Putamen (tissue), 1 donor: ENCODE results near the gene STPG2.

Experiments
- DNase-seq: peaks from one replicate; pipeline ENCODE4 v3.0.0-alpha.2; 2016; ENCODE audit warnings: low spot score

Gene STPG2

GRCh38 chr4:98143001-98143899 is at the start of gene STPG2:
Gene STPG2, minus strand, starts transcription at chr4:98143476.
- DNase-seq, result peak; percentile 95

DNA sequence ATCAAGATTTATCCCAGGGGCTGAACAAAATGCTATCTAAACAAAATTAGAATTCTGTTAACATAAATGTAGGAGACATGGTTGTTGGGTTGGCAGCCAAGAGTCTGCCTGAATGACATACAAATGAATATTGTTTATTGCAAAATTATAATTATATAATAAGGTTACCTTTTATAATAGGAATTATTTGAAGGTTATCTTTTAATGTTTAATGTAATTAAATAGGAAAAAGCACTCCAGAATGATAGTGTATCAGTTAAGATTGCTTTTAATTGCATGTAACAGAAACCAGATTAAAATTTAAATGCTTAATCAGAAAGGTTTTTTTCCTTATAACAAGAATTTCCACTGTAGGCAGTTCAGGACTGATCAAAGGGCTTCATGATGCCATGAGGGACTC is 42.0 kb upstream of the STPG2 start:
- no peak for DNase-seq

GRCh38 chr4:98181809-98182208 is 38.5 kb upstream of the STPG2 start:
- no peak for DNase-seq

DNA sequence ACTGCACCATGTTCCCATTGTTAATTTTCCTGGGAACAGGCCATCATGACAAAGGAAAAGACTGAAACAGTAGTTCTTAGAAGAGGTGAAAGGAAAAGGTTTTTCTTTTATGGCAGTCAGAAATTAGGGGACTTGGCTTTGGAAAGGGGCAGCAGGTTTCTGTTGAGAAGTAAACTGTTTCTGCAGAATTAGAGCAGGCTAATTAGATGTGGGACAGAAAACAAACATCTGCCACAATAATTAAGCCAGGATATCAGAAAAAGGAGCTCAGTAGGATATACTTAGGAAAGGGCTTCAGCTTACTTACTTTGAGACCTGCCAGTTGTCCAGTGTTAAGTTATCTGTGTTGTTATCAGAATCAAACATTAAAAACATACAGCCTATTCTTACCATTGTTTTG is 36.7 kb upstream of the STPG2 start:
- DNase-seq, result no peak

GRCh38 chr4:98176531-98176930 is 33.3 kb upstream of the STPG2 start:
- no peak for DNase-seq

DNA sequence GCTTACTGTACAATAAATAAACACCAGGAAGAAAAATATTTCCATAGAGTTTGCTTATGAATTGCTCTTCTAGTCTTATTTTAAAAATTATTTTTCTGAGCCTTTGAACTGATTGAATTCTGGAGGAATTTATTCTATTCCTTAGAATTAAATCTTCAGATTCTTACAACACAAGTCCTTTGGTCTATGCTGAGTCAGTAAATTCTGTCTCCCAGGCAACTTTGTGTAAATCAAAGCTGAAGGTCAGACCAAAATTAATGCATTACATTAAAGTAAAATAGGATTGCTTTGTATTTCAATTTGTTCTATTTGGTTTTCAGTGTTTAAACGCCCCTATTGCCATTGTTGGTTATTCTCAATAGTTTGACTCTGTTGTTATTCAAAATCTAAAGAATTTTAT is 26.8 kb upstream of the STPG2 start:
- DNase-seq, result no peak

DNA sequence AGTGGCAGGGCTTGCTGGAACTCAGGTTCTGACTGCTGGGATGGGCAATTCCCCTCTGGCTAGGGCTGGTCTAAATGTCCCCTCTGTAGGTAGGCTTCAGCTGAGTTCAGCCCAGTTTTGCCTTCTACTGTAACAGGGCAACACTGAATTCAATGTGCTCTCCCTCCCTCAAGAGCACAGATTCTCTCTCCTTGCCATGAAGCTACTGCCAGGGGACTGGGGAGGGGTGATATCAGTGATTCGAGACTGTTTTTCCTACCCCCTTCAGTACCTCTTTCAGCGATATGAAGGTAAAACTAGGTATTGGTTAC is 23.4 kb upstream of the STPG2 start:
- no peak for DNase-seq

DNA sequence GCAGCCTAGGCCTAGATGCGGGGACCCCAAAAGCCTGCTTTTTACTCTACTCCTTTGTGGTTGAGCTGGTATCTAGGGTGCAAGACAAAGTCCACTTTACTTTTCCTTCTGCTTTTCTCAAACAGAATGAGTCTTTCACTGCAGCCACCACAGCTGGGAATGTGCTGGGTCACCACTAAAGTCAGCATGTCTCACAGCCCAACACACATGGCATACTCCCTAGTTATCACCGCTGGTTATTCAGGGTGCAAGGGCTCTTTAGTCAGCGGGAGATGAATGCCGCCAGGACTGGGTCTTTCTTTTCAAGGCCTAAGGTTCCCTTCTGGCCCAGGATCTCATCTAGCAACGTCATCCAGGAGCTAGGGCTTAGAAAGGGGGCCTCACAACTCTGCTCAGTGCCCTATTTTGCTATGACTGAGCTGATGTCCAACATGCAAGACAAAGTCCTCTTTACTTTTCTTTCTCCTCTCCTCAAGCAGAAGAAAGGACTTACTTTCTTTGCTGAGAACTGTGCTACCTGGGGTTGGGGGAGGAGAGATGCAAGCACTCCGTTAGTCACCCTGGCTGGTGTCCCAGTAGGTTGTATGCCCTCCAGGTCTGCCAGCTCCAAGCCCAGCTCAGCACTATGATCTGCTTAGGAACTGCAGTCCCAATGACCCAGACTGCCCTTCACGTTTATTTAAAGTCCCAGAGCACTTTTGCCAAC is 22.9 kb upstream of the STPG2 start:
- no peak for DNase-seq

- DNase-seq, result no peak
These were observed 19.4 kb upstream of the STPG2 start for GRCh38 chr4:98162696-98163095.

GRCh38 chr4:98151145-98151924 is 8.1 kb upstream of the STPG2 start:
- DNase-seq, result no peak

- no peak for DNase-seq
These were observed 7.0 kb upstream of the STPG2 start for GRCh38 chr4:98150092-98150761.

- DNase-seq, result no peak
These were observed 5.6 kb upstream of the STPG2 start for GRCh38 chr4:98148856-98149255.

DNA sequence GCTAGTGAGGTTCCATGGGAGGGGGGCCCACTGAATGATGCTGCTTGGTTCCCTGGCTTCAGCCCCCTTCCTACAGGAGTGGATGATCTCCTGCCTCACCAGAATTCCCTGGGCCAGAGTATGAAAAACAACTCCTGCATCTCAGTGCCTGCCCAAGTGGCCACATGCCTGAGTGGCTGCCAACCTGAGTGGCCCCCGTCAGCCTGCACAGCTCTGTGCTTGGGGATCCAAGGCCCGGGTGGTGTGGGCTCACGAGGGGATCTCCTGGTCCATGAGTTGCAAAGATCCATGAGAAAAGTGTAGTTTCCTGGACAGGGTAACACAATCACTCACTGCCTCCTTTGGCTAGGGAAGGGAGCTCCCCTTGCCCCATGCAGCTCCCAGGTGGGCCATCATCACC is 17.1 kb downstream of the STPG2 start:
- DNase-seq, result no peak

DNA sequence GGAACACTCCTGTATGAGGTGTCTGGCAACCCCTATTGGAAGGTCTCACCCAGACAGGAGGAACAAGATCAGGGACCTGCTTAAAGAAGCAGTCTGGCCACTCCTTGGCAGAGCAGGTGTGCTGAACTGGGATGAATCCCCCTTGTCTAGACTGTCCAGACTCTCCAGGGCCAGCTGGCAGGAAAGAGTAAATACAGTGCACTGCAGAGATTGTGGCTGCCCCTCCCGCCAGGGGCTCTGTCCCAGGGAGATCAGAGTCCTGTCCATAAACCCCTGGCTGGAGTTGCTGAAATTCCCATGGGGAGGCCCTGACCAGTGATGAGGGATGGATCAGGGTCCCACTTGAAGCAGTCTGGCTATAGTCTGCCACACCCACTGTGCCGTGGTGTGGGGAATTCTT is 17.7 kb downstream of the STPG2 start:
- no peak for DNase-seq

- no peak for DNase-seq
These were observed 25.9 kb downstream of the STPG2 start for GRCh38 chr4:98117363-98117762.

DNA sequence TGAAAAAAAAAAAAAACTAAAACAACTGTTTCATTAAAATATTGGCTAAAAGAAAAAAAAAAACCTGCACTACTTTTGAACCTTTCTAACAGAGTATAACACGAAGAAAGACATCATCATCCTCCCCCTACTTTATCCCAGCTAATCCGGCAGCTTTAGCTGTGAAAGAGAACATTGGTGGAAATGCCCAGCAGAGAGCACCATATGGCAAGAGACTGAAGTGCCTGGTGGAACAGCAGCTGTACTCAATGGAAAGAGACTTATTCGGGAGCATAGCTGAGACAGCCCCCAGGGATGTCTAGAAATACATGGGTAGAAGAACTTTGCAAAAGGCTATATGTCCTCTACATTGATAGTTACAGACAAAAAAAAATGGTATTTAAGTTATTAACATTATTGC is 30.3 kb downstream of the STPG2 start:
- peak; percentile 19 for DNase-seq

GRCh38 chr4:98110929-98111328 is 32.3 kb downstream of the STPG2 start:
- DNase-seq, result no peak

GRCh38 chr4:98110214-98110613 is 33.1 kb downstream of the STPG2 start:
- DNase-seq, result no peak

DNA sequence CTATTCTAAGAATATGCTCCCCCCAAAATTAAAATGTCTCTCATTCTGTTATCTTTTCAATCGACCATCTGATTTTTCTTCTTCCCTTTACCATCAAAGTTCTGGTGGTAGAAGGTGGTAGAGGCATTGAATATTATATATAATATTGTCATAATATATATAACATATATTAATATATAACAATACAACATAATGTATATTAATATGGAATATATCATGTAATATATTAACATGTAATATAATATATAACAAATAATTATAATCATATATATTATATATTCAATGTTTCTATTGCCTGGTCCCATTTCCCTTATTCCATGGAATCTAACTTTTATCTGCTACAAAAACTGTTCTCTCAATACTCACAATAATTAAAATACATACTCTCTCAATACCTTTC is 40.6 kb downstream of the STPG2 start:
- no peak for DNase-seq

DNA sequence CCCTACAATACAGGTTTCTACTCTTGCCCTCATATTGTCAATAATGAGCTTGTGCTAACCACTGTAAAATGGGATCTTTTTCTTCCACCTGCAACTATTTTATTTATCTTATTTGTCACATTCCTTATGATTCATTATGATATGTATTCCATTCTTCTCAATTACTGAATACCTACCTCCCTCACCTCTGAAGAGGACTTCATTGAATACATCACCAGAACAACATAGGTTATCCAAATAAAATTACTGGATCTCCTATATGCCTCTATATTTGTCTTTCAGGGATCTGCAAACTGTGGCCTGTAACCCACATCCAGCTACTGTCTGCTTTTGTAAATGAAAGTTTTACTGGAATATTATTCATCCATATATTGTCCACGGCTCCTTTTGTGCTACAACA is 41.3 kb downstream of the STPG2 start:
- DNase-seq, result no peak

GRCh38 chr4:98098764-98099163 is 44.5 kb downstream of the STPG2 start:
- DNase-seq, result no peak

DNA sequence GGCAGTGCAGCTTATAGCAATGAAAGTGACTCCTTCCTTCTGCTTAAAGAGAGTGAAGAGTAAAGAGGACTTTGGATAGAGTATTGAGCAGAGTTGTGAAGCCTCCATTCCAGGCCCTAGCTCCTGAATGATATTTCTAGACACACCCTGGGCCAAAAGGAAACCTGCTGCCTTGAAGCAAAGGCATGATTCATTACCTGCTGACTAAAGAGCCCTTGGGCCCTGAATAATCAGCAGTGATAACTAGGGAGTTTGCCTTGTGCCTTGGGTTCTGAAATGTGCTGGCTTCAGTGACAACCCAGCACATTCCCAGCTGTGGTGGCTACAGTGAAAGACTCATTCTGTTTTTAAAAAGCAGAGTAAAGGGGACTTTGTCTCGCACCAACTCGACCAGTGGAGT is 49.2 kb downstream of the STPG2 start:
- DNase-seq, result no peak
